GM23338 (cell line): ENCODE results near the gene SYT7. TPM values are rescaled to one million over a fixed set of nuclear protein-coding genes. Genes with fewer than 3 reads are reported as not detected.

ENCODE experiments used
- ATAC-seq: fragments of 200-7000 bp; cut with Tn5 transposase; 3 replicates; pipeline ENCODE4 v1.9.1; 2020
- DNase-seq: peaks from one replicate; pipeline ENCODE4 v3.0.0-alpha.2; 2015; ENCODE audit warnings: low spot score
- H2AFZ ChIP-seq: fragments of 200-600 bp; sonication (generic); 2 replicates; pipeline ENCODE4 v1.8.0; 2016; ENCODE audit warnings: antibody characterized with exemption, mild to moderate bottlenecking, moderate library complexity
- H3F3A ChIP-seq: fragments of 200-600 bp; sonication (generic); replicated peaks from 2 replicates; pipeline ENCODE4 v1.8.0; 2017; ENCODE audit warnings: antibody characterized with exemption, mixed run types, low read depth
- H3K27ac ChIP-seq: fragments of 200-600 bp; sonication (generic); 2 replicates; pipeline ENCODE4 v1.6.1; 2016; ENCODE audit warnings: low read depth
- H3K27me3 ChIP-seq: fragments of 200-600 bp; sonication (generic); 2 replicates; pipeline ENCODE4 v1.8.0; 2016; ENCODE audit warnings: mild to moderate bottlenecking, mixed run types, moderate library complexity; ENCODE audit not compliant: insufficient read depth
- H3K36me3 ChIP-seq: fragments of 200-600 bp; sonication (generic); 2 replicates; pipeline ENCODE4 v1.8.0; 2016; ENCODE audit warnings: mild to moderate bottlenecking; ENCODE audit not compliant: insufficient read depth
- H3K4me1 ChIP-seq: fragments of 200-600 bp; sonication (generic); 2 replicates; pipeline ENCODE4 v1.8.0; 2016; ENCODE audit warnings: mild to moderate bottlenecking, moderate library complexity; ENCODE audit not compliant: insufficient read depth
- H3K4me2 ChIP-seq: fragments of 200-600 bp; sonication (generic); 2 replicates; pipeline ENCODE4 v1.7.1; 2017; ENCODE audit warnings: mixed run types
- H3K4me3 ChIP-seq: fragments of 200-600 bp; sonication (generic); 2 replicates; pipeline ENCODE4 v1.6.1; 2016; ENCODE audit warnings: mixed run types
- H3K79me2 ChIP-seq: fragments of 200-600 bp; sonication (generic); replicated peaks from 2 replicates; pipeline ENCODE4 v1.8.0; 2017; ENCODE audit warnings: mild to moderate bottlenecking; ENCODE audit not compliant: insufficient read depth
- H3K9me2 ChIP-seq: fragments of 200-600 bp; sonication (generic); 2 replicates; pipeline ENCODE4 v1.8.0; 2017; ENCODE audit not compliant: insufficient read depth
- H4K20me1 ChIP-seq: fragments of 200-600 bp; sonication (generic); replicated peaks from 2 replicates; pipeline ENCODE4 v1.8.0; 2017; ENCODE audit warnings: mild to moderate bottlenecking; ENCODE audit not compliant: insufficient read depth
- H3K27ac Mint-ChIP-seq: 2 replicates; pipeline ENCODE4 v1.8.0; 2020; ENCODE audit warnings: inconsistent platforms, mild to moderate bottlenecking, moderate library complexity, mixed read lengths
- H3K27me3 Mint-ChIP-seq: 3 replicates; pipeline ENCODE4 v1.8.0; 2022; ENCODE audit warnings: low read depth, mild to moderate bottlenecking, moderate library complexity, mixed read lengths, inconsistent platforms; ENCODE audit not compliant: insufficient read depth, poor library complexity
- H3K36me3 Mint-ChIP-seq: 3 replicates; pipeline ENCODE4 v1.8.0; 2021; ENCODE audit warnings: low read depth, mild to moderate bottlenecking, inconsistent platforms, moderate library complexity, mixed read lengths
- H3K4me1 Mint-ChIP-seq: 3 replicates; pipeline ENCODE4 v1.8.0; 2020; ENCODE audit warnings: mild to moderate bottlenecking, inconsistent platforms, mixed read lengths
- H3K4me3 Mint-ChIP-seq: 3 replicates; pipeline ENCODE4 v1.8.0; 2021; ENCODE audit warnings: moderate library complexity, mild to moderate bottlenecking, inconsistent platforms, mixed read lengths
- H3K9me3 Mint-ChIP-seq: 3 replicates; pipeline ENCODE4 v1.8.0; 2020; ENCODE audit warnings: moderate library complexity, mild to moderate bottlenecking, inconsistent platforms, mixed read lengths
- CREB1 ChIP-seq: fragments of 250-450 bp; sonication (Bioruptor Pico); IDR thresholded peaks from 2 replicates; pipeline ENCODE4 v1.5.0; 2020; ENCODE audit warnings: low read depth, mild to moderate bottlenecking, moderate library complexity
- NANOG ChIP-seq: IDR thresholded peaks from 2 replicates; pipeline ENCODE4 v1.6.1; 2016; ENCODE audit warnings: antibody characterized with exemption, borderline replicate concordance
- POLR2AphosphoS5 ChIP-seq: IDR thresholded peaks from 2 replicates; pipeline ENCODE4 v1.6.1; 2016; ENCODE audit warnings: antibody characterized with exemption, low read depth
- STAT1 ChIP-seq: IDR thresholded peaks from one replicate; pipeline ENCODE4 v1.6.1; 2016; ENCODE audit warnings: antibody characterized with exemption; ENCODE audit not compliant: unreplicated experiment
- polyA plus RNA-seq: library from polyadenylated mRNA; unstranded; fragments of >200 nt; fragmentation: Nextera tagmentation; extraction: Ambion mirVana; gene quantifications from 2 replicates; pipeline ENCODE4 v1.2.1, GENCODE V29; 2016
- total RNA-seq: library from RNA; depleted of rRNA; stranded (reverse); fragments of >200 nt; shearing (Covaris generic); gene quantifications from 2 replicates; pipeline ENCODE4 v1.2.3, GENCODE V29; 2014
- TF ChIP-seq, protein P1 (sequence below): IDR thresholded peaks from one replicate; pipeline ENCODE4 v1.6.1; 2018; ENCODE audit warnings: antibody characterized with exemption; ENCODE audit not compliant: unreplicated experiment
- TF ChIP-seq, protein P2 (sequence below), 2 experiments: fragments of 200-600 bp in 1 of 2; sonication (generic) in 1 of 2; conservative IDR thresholded peaks; 2 replicates each; pipeline versions ENCODE4 v1.5.1 to v1.6.1; 2016 to 2017; ENCODE audit warnings: antibody characterized with exemption in 2 of 2, low read depth in 2 of 2, mild to moderate bottlenecking in 2 of 2, moderate library complexity in 1 of 2

Gene SYT7
- total and polyA plus RNA-seq, 2 experiments from 2014 or later, result 1.6 to 10.3 TPM

GRCh38 chr11:61602775-61603569 is 22.1 kb upstream of the SYT7 start:
- H3K27me3 Mint-ChIP-seq, result peaks cover 30% of the 10 kb centered on the region
- H3K9me3 Mint-ChIP-seq, result no peaks in the 10 kb centered on the region
- Histone ChIP-seq H3K4me3 (no peak overlapping the region), H2AFZ (no peak overlapping the region), H3K36me3 (no peaks in the 10 kb centered on the region), H3K27me3 (no peaks in the 10 kb centered on the region), H3F3A (no peaks in the 10 kb centered on the region), H4K20me1 (no peaks in the 10 kb centered on the region), H3K4me2 (no peak overlapping the region), H3K27ac (no peak overlapping the region), H3K9me2 (no peaks in the 10 kb centered on the region), H3K79me2 (no peaks in the 10 kb centered on the region), H3K4me1 (peaks cover 23% of the 10 kb centered on the region)
- H3K36me3 Mint-ChIP-seq, result no peaks in the 10 kb centered on the region
- ATAC-seq (no peak), DNase-seq (no peak)
- H3K27ac Mint-ChIP-seq, result no peak overlapping the region
- H3K4me3 Mint-ChIP-seq, result no peak overlapping the region
- peaks cover 25% of the 10 kb centered on the region for H3K4me1 Mint-ChIP-seq
- TF ChIP-seq, protein P1, sequence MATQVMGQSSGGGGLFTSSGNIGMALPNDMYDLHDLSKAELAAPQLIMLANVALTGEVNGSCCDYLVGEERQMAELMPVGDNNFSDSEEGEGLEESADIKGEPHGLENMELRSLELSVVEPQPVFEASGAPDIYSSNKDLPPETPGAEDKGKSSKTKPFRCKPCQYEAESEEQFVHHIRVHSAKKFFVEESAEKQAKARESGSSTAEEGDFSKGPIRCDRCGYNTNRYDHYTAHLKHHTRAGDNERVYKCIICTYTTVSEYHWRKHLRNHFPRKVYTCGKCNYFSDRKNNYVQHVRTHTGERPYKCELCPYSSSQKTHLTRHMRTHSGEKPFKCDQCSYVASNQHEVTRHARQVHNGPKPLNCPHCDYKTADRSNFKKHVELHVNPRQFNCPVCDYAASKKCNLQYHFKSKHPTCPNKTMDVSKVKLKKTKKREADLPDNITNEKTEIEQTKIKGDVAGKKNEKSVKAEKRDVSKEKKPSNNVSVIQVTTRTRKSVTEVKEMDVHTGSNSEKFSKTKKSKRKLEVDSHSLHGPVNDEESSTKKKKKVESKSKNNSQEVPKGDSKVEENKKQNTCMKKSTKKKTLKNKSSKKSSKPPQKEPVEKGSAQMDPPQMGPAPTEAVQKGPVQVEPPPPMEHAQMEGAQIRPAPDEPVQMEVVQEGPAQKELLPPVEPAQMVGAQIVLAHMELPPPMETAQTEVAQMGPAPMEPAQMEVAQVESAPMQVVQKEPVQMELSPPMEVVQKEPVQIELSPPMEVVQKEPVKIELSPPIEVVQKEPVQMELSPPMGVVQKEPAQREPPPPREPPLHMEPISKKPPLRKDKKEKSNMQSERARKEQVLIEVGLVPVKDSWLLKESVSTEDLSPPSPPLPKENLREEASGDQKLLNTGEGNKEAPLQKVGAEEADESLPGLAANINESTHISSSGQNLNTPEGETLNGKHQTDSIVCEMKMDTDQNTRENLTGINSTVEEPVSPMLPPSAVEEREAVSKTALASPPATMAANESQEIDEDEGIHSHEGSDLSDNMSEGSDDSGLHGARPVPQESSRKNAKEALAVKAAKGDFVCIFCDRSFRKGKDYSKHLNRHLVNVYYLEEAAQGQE, result no peak
- TF ChIP-seq, protein P2, sequence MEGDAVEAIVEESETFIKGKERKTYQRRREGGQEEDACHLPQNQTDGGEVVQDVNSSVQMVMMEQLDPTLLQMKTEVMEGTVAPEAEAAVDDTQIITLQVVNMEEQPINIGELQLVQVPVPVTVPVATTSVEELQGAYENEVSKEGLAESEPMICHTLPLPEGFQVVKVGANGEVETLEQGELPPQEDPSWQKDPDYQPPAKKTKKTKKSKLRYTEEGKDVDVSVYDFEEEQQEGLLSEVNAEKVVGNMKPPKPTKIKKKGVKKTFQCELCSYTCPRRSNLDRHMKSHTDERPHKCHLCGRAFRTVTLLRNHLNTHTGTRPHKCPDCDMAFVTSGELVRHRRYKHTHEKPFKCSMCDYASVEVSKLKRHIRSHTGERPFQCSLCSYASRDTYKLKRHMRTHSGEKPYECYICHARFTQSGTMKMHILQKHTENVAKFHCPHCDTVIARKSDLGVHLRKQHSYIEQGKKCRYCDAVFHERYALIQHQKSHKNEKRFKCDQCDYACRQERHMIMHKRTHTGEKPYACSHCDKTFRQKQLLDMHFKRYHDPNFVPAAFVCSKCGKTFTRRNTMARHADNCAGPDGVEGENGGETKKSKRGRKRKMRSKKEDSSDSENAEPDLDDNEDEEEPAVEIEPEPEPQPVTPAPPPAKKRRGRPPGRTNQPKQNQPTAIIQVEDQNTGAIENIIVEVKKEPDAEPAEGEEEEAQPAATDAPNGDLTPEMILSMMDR (conservative IDR thresholded peaks at IDR 0.05; ENCODE audit: low read depth in 2 of 2), result no peak
- TF ChIP-seq CREB1 (CRISPR knock-in tag) (no peak), STAT1 (no peak)

DNA sequence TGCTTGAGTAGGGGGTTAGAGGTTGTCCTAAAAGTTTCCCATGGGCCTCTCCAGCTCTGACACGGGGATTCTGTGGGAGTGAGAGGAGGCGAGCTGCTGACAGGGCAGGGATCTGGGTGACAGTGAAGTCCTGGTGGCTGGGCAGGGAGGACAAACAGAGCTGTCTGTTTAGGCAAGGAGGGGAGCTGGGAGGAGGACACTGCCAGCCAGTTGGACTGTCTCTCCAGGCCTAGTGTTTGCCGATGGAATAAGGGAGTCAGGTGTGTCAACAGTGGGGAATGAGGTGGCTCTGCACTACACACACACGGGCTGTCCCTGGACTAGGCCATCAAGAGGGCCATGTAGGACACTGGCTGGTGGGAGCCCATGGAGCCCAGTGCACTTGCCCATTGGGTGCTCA is 20.6 kb upstream of the SYT7 start:
- Mint-ChIP-seq H3K36me3 (no peaks in the 10 kb centered on the region), H3K27ac (no peak overlapping the region), H3K4me3 (no peak overlapping the region), H3K9me3 (no peaks in the 10 kb centered on the region), H3K27me3 (peaks cover 26% of the 10 kb centered on the region), H3K4me1 (peaks cover 25% of the 10 kb centered on the region)
- DNase-seq, result no peak
- no peak for ATAC-seq
- H3K4me1 ChIP-seq, result peaks cover 23% of the 10 kb centered on the region
- H3K4me3 ChIP-seq, result no peak overlapping the region
- no peak overlapping the region for H2AFZ ChIP-seq
- no peaks in the 10 kb centered on the region for H3K9me2 ChIP-seq
- H3K4me2 ChIP-seq, result no peak overlapping the region
- H3K36me3 ChIP-seq, result no peaks in the 10 kb centered on the region
- no peak overlapping the region for H3K27ac ChIP-seq
- H3F3A ChIP-seq, result no peaks in the 10 kb centered on the region
- no peaks in the 10 kb centered on the region for H3K79me2 ChIP-seq
- no peaks in the 10 kb centered on the region for H3K27me3 ChIP-seq
- H4K20me1 ChIP-seq, result no peaks in the 10 kb centered on the region
- TF ChIP-seq NANOG (no peak), STAT1 (no peak), POLR2AphosphoS5 (no peak)
- TF ChIP-seq, protein P1, result no peak
- TF ChIP-seq, protein P2 (conservative IDR thresholded peaks at IDR 0.05; ENCODE audit: low read depth in 2 of 2), result no peak
